Spleen (tissue), 11 donors: Measurements from ENCODE around the gene ACOXL. TPM values are rescaled to one million over a fixed set of nuclear protein-coding genes. Genes with fewer than 3 reads are reported as not detected.

ENCODE experiments used
- DNase-seq: peaks from one replicate; pipeline ENCODE4 v3.0.0-alpha.2; 2020
- H3K27ac ChIP-seq, 8 donors: fragments of 200-600 bp; sonication (generic) in 7 of 8; 1 replicate in 4 of 8; 2 replicates in 4 of 8; pipeline versions ENCODE4 v1.5.0 to v1.8.0; 2016 to 2021; ENCODE audit warnings: inconsistent platforms in 4 of 8, mild to moderate bottlenecking in 4 of 8, moderate library complexity in 1 of 8
- H3K27me3 ChIP-seq, 7 donors: fragments of 200-600 bp; sonication (generic) in 6 of 7; replicated peaks in 1 of 7; 1 replicate in 4 of 7; 2 replicates in 3 of 7; pipeline versions ENCODE4 v1.5.0 to v1.8.0; 2016 to 2021; ENCODE audit warnings: inconsistent platforms in 3 of 7, mild to moderate bottlenecking in 1 of 7
- H3K36me3 ChIP-seq, 6 donors: fragments of 200-600 bp; sonication (generic) in 5 of 6; 1 replicate in 4 of 6; 2 replicates in 2 of 6; pipeline versions ENCODE4 v1.5.0 to v1.8.0; 2016 to 2021; ENCODE audit warnings: inconsistent platforms in 2 of 6
- H3K4me1 ChIP-seq, 6 donors: fragments of 200-600 bp; sonication (generic) in 5 of 6; 1 replicate in 3 of 6; 2 replicates in 3 of 6; pipeline versions ENCODE4 v1.5.0 to v1.8.0; 2016 to 2021; ENCODE audit warnings: inconsistent platforms in 3 of 6
- H3K4me3 ChIP-seq, 8 donors: fragments of 200-600 bp; sonication (generic) in 7 of 8; 1 replicate in 4 of 8; 2 replicates in 4 of 8; pipeline versions ENCODE4 v1.5.0 to v1.8.0; 2016 to 2021; ENCODE audit warnings: inconsistent platforms in 4 of 8, mild to moderate bottlenecking in 4 of 8, moderate library complexity in 2 of 8
- H3K9me3 ChIP-seq, 8 donors: fragments of 200-600 bp; sonication (generic) in 7 of 8; 1 replicate in 4 of 8; 2 replicates in 4 of 8; pipeline versions ENCODE4 v1.5.0 to v1.8.0; 2016 to 2021; ENCODE audit warnings: inconsistent platforms in 4 of 8
- POLR2A ChIP-seq, 3 donors: fragments of 450-650 bp; IDR thresholded peaks; one replicate each; pipeline ENCODE4 v1.5.1; 2017; ENCODE audit warnings: antibody characterized with exemption in 3 of 3, mild to moderate bottlenecking in 1 of 3
- POLR2AphosphoS5 ChIP-seq, 3 donors: sonication (generic); formaldehyde crosslinking; IDR thresholded peaks; one replicate each; pipeline ENCODE4 v1.5.1; 2017; ENCODE audit warnings: antibody characterized with exemption in 3 of 3
- WGBS, 5 donors: extraction: QIAGEN DNeasy Blood & Tissue Kit in 3 of 5; methylation state at CpG; one replicate each; pipeline versions ENCODE4 v1.1.5 to v1.1.7; 2013 to 2018; 5-methylcytosine and 5-hydroxymethylcytosine counted together
- intact Hi-C: fragments of 100-400 bp; cut with DNase I; formaldehyde crosslinking; loops from one replicate; pipeline ENCODE4 v1.15.0; 2023; ENCODE audit warnings: low total_unique reads
- polyA plus RNA-seq, 3 donors: library from polyadenylated mRNA; stranded (reverse); fragments of 200-250 nt; gene quantifications; one replicate each; pipeline ENCODE4 v1.2.1, GENCODE V29; 2013
- total RNA-seq, 7 donors: library from RNA; depleted of rRNA in 3 of 7; stranded (reverse); fragments of >200 nt in 3 of 7; fragmentation: NEBNext Ultra II Directional in 4 of 7; extraction: Animal tissue kit (Norgen Biotek cat#: 25700) in 4 of 7; gene quantifications; one replicate each; pipeline versions ENCODE4 v1.1.0 to v1.2.1, GENCODE V29; 2016 to 2021
- TF ChIP-seq, protein P1 (sequence below), 11 experiments: fragments of 200-600 bp in 7 of 11; fragments of 450-650 bp in 4 of 11; sonication (generic) in 4 of 11; IDR thresholded peaks in 8 of 11; conservative IDR thresholded peaks in 3 of 11; 1 replicate in 7 of 11; 2 replicates in 4 of 11; pipeline versions ENCODE4 v1.4.0 to v1.8.0; 2016 to 2021; ENCODE audit warnings: antibody characterized with exemption in 11 of 11, inconsistent platforms in 4 of 11, mild to moderate bottlenecking in 1 of 11
- donor health status: healthy with polysubstance abuse.
- donor health status: DM: no; HTN: no; CAD: no; lungs with moderate emphysema.
- donor health status: DM: no; HTN: no; CAD: no.
- donor health status: Bipolar disorder and iron deficiency.
- donor health status: healthy.
- donor health status: DM: no; HTN: no; CAD: no.
- donor health status: DM: yes; HTN: yes; CAD: no.

ACOXL gene
- total and polyA plus RNA-seq, 10 donors, result 0.04 to 1.0 (median 0.66) TPM

DNA sequence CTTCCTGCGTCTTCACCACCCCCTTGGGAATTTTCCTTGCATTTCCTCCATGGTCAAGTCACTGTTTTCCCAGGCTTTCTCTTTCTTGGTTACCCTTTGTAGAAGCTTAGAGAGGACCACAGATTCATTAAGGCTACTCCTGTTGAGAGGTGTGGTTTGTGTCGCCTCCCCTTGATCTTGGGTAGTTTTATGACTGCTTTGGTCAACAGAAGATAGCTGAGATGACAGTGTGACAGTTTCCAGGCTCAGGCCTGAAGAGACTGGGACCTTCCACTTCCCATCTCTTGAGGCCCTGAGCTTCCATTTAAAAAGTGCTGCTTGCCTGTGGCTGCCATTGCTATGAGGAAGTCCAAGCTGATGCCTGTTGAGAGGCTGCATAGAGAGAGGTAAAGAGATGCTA is 5.4 kb downstream of the ACOXL start:
- Histone ChIP-seq H3K36me3 (no peaks in the 10 kb centered on the region), H3K9me3 (peaks cover 0 to 16% (median 1%) of the 10 kb centered on the region in 8 donors), H3K27me3 (peaks cover 0 to 82% (median 34%) of the 10 kb centered on the region in 7 donors), H3K4me1 (peaks cover 2 to 9% (median 6%) of the 10 kb centered on the region in 6 donors), H3K4me3 (no peak overlapping the region), H3K27ac (no peak overlapping the region)
- 72 to 90% (median 87%) methylated on average over 2 of the region's 2 CpGs for WGBS, 5 donors
- no peak for TF ChIP-seq POLR2AphosphoS5 (IDR thresholded peaks at IDR 0.05)
- TF ChIP-seq, protein P1, sequence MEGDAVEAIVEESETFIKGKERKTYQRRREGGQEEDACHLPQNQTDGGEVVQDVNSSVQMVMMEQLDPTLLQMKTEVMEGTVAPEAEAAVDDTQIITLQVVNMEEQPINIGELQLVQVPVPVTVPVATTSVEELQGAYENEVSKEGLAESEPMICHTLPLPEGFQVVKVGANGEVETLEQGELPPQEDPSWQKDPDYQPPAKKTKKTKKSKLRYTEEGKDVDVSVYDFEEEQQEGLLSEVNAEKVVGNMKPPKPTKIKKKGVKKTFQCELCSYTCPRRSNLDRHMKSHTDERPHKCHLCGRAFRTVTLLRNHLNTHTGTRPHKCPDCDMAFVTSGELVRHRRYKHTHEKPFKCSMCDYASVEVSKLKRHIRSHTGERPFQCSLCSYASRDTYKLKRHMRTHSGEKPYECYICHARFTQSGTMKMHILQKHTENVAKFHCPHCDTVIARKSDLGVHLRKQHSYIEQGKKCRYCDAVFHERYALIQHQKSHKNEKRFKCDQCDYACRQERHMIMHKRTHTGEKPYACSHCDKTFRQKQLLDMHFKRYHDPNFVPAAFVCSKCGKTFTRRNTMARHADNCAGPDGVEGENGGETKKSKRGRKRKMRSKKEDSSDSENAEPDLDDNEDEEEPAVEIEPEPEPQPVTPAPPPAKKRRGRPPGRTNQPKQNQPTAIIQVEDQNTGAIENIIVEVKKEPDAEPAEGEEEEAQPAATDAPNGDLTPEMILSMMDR (IDR thresholded peaks at IDR 0.05 in 8 of 11, conservative IDR thresholded peaks at IDR 0.05 in 3 of 11), result no peak
- TF ChIP-seq POLR2A (IDR thresholded peaks at IDR 0.05), result no peak
- DNase-seq, result no peak
- intact Hi-C loops, result no loop called here

DNA sequence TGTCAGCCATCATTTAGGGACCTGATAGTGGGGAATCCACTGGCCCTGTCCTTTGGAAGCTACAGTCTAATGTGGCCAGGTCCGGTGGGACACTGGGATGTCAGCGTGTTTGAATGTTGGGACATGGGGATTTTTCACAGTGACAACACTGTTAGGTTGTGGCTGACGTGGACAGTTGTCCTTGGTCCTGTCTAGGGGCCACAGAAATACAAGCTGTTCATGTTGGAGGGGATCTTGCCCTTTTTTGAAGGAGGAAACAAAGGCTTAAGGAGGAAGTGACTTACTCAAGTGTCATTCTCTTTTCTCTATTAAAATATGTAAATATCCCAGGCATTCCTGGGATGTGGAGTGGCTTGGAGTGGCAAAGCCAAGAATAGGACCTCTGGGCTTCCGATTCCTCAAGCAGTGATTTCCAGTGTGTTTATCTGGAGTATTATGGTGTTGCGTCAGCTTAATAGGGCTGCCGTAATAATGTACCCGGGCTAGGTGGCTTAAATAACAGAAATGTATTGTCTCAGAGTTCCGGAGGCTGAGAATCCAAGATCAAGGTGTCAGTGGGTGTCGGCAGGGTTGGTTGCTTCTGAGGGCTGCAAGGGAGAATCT is 8.5 kb downstream of the ACOXL start:
- Histone ChIP-seq H3K4me3 (no peak overlapping the region), H3K36me3 (no peaks in the 10 kb centered on the region), H3K9me3 (peaks cover 0 to 16% (median 1%) of the 10 kb centered on the region in 8 donors), H3K27me3 (peaks cover 0 to 60% (median 10%) of the 10 kb centered on the region in 7 donors), H3K27ac (no peak overlapping the region), H3K4me1 (no peaks in the 10 kb centered on the region)
- DNase-seq, result no peak
- 78 to 96% (median 81%) methylated on average over 9 of the region's 9 CpGs for WGBS, 5 donors
- TF ChIP-seq, protein P1 (IDR thresholded peaks at IDR 0.05 in 8 of 11, conservative IDR thresholded peaks at IDR 0.05 in 3 of 11), result no peak
- TF ChIP-seq POLR2AphosphoS5 (IDR thresholded peaks at IDR 0.05) (no peak), POLR2A (IDR thresholded peaks at IDR 0.05) (no peak)
- intact Hi-C loops, result no loop called here

DNA sequence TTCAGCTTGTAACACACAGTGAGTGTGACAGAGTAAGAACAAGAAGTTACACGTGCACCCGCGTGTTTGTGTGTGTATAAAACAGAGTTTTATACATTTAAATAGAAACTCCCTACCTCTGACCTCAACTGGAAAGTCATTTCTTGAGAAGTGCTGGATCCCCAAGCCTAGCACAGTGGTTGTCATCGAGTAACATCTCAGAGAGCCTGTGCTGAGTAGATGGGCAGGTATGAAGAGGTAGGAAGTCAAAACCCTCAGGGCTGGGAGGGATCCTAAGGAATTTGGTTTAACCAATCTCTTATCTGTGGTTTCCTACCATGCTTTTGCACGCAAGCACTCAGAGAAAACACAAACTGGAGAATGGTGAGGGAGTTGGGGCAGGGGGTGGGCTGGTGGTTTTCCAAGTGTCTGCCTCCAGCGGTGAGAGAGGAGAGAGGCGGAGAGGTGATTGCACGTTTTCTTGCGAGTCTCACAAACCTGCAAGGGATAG is 9.2 kb downstream of the ACOXL start:
- 53 to 66% (median 60%) methylated on average over 9 of the region's 9 CpGs for WGBS, 5 donors
- Histone ChIP-seq H3K4me1 (no peaks in the 10 kb centered on the region), H3K4me3 (no peak overlapping the region), H3K27me3 (peaks cover 0 to 54% (median 6%) of the 10 kb centered on the region in 7 donors), H3K27ac (no peak overlapping the region), H3K9me3 (peaks cover 0 to 16% (median 1%) of the 10 kb centered on the region in 8 donors), H3K36me3 (no peaks in the 10 kb centered on the region)
- TF ChIP-seq POLR2AphosphoS5 (IDR thresholded peaks at IDR 0.05), result no peak
- TF ChIP-seq, protein P1 (IDR thresholded peaks at IDR 0.05 in 8 of 11, conservative IDR thresholded peaks at IDR 0.05 in 3 of 11), result no peak
- no peak for TF ChIP-seq POLR2A (IDR thresholded peaks at IDR 0.05)
- intact Hi-C loops, result no loop called here
- DNase-seq, result no peak

DNA sequence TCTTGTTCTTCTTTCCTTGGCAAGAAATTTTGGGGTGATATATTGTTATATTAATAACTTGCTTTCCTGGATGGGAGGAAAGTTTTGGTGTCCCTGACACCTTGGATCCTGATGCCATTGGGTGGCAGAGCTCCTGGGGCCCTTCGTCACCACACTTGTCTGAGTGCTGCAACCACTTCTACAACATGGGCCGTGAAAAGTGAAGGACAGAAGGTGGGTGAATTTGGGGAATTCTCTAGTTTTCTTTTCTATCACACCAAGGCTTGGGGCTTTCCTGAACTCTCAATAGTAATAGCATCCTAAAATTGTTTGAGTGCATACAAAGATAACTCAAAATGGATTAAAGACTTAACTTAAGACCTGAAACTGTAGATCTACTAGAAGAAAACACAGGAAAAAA is 10.0 kb downstream of the ACOXL start:
- DNase-seq, result no peak
- H3K4me1 ChIP-seq, result no peaks in the 10 kb centered on the region
- no peaks in the 10 kb centered on the region for H3K36me3 ChIP-seq
- intact Hi-C loops, result no loop called here
- TF ChIP-seq, protein P1 (IDR thresholded peaks at IDR 0.05 in 8 of 11, conservative IDR thresholded peaks at IDR 0.05 in 3 of 11), result no peak
- H3K27me3 ChIP-seq, result peaks cover 0 to 51% (median 3%) of the 10 kb centered on the region in 7 donors
- no peak overlapping the region for H3K4me3 ChIP-seq
- H3K9me3 ChIP-seq, result peaks cover 0 to 16% (median 1%) of the 10 kb centered on the region in 8 donors
- WGBS, 5 donors, result 68 to 83% (median 78%) methylated on average over 2 of the region's 2 CpGs
- no peak overlapping the region for H3K27ac ChIP-seq
